Upper lobe of left lung (tissue), 6 donors: Measurements from ENCODE around the gene E2F1. TPM values are rescaled to one million over a fixed set of nuclear protein-coding genes. Genes with fewer than 3 reads are reported as not detected.

Source experiments
- ATAC-seq, 2 donors: fragments of 200-7000 bp; cut with Tn5 transposase; one replicate each; pipeline ENCODE4 v1.9.1; 2022; ENCODE audit warnings: mild to moderate bottlenecking in 2 of 2, moderate library complexity in 2 of 2; ENCODE audit not compliant: low FRiP score in 2 of 2
- DNase-seq, 2 donors: peaks; one replicate each; pipeline ENCODE4 v3.0.0-alpha.2; 2019 to 2020
- H3K27ac ChIP-seq, 4 donors: fragments of 200-600 bp; sonication (generic); one replicate each; pipeline ENCODE4 v1.5.1; 2016 to 2019
- H3K27me3 ChIP-seq, 4 donors: fragments of 200-600 bp; sonication (generic); one replicate each; pipeline ENCODE4 v1.5.1; 2017 to 2019
- H3K36me3 ChIP-seq, 4 donors: fragments of 200-600 bp; sonication (generic); one replicate each; pipeline ENCODE4 v1.5.1; 2016 to 2019
- H3K4me1 ChIP-seq, 4 donors: fragments of 200-600 bp; sonication (generic); one replicate each; pipeline ENCODE4 v1.5.1; 2018 to 2019
- H3K4me3 ChIP-seq, 4 donors: fragments of 200-600 bp; sonication (generic); one replicate each; pipeline ENCODE4 v1.5.1; 2017 to 2019; ENCODE audit warnings: mild to moderate bottlenecking in 2 of 4, moderate library complexity in 1 of 4
- H3K9me3 ChIP-seq, 4 donors: fragments of 200-600 bp; sonication (generic); one replicate each; pipeline ENCODE4 v1.5.1; 2018 to 2019
- EP300 ChIP-seq, 4 donors: sonication (generic); formaldehyde crosslinking; IDR thresholded peaks; one replicate each; pipeline ENCODE4 v1.5.1; 2017; ENCODE audit warnings: antibody characterized with exemption in 4 of 4, control low read depth in 2 of 4
- POLR2A ChIP-seq, 4 donors: fragments of 450-650 bp; IDR thresholded peaks; one replicate each; pipeline ENCODE4 v1.5.1; 2016 to 2017; ENCODE audit warnings: antibody characterized with exemption in 4 of 4, mild to moderate bottlenecking in 2 of 4
- POLR2AphosphoS5 ChIP-seq, 2 donors: sonication (generic); formaldehyde crosslinking; IDR thresholded peaks; one replicate each; pipeline ENCODE4 v1.5.1; 2017; ENCODE audit warnings: antibody characterized with exemption in 2 of 2
- WGBS, 2 donors: methylation state at CpG; one replicate each; pipeline ENCODE4 v1.1.5; 2017 to 2018; 5-methylcytosine and 5-hydroxymethylcytosine counted together
- total RNA-seq, 6 donors: library from RNA; depleted of rRNA in 4 of 6; stranded (reverse); fragments of >200 nt in 4 of 6; gene quantifications; one replicate each; pipeline versions ENCODE4 v1.1.0 to v1.2.1, GENCODE V29; 2016 to 2021
- TF ChIP-seq, protein P1 (sequence below), 6 experiments: fragments of 450-650 bp in 4 of 6; fragments of 200-600 bp in 2 of 6; sonication (generic) in 2 of 6; IDR thresholded peaks; one replicate each; pipeline ENCODE4 v1.5.1; 2016 to 2019; ENCODE audit warnings: antibody characterized with exemption in 6 of 6
- donor health status: DM: no; HTN: no; CAD: no; lungs with moderate emphysema.
- donor health status: DM: no; HTN: yes; CAD: no; lungs with severe emphysema.

E2F1 gene
- total RNA-seq, 6 donors from 2014 or later, result 5.5 to 12.9 (median 6.8) TPM

DNA sequence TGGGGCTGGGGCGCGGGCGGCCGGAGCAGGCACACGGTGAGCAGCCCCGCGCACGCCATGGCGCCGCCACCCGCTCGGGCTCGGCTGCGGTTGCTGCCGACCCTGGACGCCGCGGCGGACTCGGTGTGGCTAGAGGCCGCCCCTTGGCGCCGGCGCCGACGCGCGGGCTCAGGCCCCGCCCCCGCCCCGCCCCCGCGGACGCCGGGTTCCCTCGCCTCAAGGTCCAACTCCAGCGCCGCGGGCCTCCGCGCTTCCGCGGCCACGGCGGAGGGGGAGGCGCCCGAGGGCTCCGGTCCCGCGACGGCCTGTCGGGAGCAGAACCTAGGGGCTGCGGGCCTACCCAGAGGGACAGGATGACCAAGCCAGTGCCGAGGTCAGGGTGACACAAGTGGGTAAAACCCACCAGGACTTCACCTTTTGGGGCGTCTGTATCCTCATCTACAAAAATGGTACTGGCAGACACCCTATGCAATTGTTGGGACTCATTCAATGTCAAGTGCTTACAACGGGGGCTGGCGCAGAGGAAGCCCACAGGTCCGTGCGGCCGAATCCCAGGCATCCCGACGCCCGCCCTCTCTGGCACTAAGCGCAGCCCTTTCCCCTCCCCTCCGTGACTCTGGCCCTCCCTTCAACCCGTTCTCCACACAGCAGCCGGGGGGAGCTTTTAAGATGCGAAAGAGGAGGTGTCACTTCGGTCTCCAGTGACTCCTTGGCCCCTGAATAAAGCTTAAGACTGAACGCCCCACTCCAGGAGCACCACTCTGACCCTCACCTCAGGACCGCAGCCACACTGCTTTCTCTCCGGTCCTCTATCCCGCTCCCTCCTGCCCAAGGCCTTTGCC is 11.7 kb downstream of the E2F1 start, which contains the start of gene NECAB3:
Gene NECAB3 (minus strand): TSS at position 135 of the 842 bp plus-strand sequence. CDS start 76 bp downstream, at position 59.
- TF ChIP-seq EP300 (IDR thresholded peaks at IDR 0.05) (no peak), POLR2AphosphoS5 (IDR thresholded peaks at IDR 0.05) (peak in 1 of 2 donors; percentile 53), POLR2A (IDR thresholded peaks at IDR 0.05) (peak in 2 of 4 donors; percentile 34 to 72)
- TF ChIP-seq, protein P1, sequence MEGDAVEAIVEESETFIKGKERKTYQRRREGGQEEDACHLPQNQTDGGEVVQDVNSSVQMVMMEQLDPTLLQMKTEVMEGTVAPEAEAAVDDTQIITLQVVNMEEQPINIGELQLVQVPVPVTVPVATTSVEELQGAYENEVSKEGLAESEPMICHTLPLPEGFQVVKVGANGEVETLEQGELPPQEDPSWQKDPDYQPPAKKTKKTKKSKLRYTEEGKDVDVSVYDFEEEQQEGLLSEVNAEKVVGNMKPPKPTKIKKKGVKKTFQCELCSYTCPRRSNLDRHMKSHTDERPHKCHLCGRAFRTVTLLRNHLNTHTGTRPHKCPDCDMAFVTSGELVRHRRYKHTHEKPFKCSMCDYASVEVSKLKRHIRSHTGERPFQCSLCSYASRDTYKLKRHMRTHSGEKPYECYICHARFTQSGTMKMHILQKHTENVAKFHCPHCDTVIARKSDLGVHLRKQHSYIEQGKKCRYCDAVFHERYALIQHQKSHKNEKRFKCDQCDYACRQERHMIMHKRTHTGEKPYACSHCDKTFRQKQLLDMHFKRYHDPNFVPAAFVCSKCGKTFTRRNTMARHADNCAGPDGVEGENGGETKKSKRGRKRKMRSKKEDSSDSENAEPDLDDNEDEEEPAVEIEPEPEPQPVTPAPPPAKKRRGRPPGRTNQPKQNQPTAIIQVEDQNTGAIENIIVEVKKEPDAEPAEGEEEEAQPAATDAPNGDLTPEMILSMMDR (IDR thresholded peaks at IDR 0.05), result peak in 1 of 6 experiments; percentile 7
- Histone ChIP-seq H3K4me3 (peak within 1 kb of the TSS; percentile 61 to 87 (median 73)), H3K4me1 (peaks cover 19 to 44% (median 41%) of the 10 kb centered on the region in 4 donors), H3K27ac (peak within 1 kb of the TSS; percentile 77 to 91 (median 82)), H3K36me3 (no peaks in the 10 kb centered on the region), H3K9me3 (no peaks in the 10 kb centered on the region), H3K27me3 (no peaks in the 10 kb centered on the region)
- DNase-seq (peak; percentile 91 to 98), ATAC-seq (peak; percentile 73 to 94)
- WGBS, 2 donors, result 10 to 19% methylated on average over 17 to 22 of the region's 73 CpGs

DNA sequence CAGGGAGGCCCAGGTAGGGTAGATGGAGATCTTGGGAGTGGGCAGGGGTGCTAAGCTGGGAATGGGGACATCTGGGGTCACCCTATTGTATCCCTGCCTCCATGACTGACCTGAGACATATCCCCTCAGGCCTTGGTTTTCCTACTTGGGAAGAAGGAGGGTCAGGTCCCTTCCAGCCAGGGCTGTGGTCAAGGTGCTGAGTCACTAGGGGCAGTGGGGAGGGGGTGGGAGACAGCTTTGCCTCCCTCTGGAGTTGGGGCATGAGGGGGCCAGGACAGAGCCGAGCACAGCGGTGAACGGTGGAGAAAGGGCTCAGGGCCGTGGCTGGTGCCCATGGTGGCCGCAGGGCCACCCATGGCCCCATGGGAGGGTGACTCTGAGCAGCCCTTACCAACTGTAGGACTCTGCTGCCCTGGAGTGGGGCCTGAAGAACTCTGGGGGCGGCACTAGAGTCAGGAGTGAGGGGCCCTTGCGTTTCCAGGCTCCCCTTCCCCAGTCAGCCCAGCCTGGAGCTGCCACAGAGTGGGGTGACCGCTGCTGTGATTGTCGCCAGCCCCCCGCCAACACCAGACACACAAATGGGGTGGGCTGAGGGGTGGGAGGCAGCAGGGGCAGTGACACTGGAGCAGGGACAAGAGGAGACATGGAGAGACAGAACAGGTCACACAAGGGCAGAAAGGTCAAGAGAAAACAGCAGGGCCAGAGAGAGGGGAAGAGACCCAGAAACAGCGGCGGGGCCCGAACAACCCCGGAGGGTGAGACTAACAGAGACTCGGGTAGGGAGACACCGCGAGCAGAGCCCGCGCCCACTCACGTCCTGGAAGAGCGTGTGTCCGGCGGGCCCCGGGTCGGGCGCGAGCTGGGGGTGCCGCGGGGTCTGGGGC is 12.5 kb downstream of the E2F1 start:
- no peak for ATAC-seq
- Histone ChIP-seq H3K36me3 (no peaks in the 10 kb centered on the region), H3K4me3 (peak overlapping the region; percentile 61 to 87 (median 73)), H3K4me1 (peaks cover 19 to 44% (median 41%) of the 10 kb centered on the region in 4 donors), H3K9me3 (no peaks in the 10 kb centered on the region), H3K27me3 (no peaks in the 10 kb centered on the region), H3K27ac (peak overlapping the region; percentile 77 to 91 (median 82))
- TF ChIP-seq POLR2A (IDR thresholded peaks at IDR 0.05) (no peak), POLR2AphosphoS5 (IDR thresholded peaks at IDR 0.05) (no peak), EP300 (IDR thresholded peaks at IDR 0.05) (no peak)
- TF ChIP-seq, protein P1 (IDR thresholded peaks at IDR 0.05), result no peak
- WGBS, 2 donors, result 20 to 23% methylated on average over 16 to 28 of the region's 29 CpGs
- DNase-seq, result peak in 1 of 2 donors; percentile 72

DNA sequence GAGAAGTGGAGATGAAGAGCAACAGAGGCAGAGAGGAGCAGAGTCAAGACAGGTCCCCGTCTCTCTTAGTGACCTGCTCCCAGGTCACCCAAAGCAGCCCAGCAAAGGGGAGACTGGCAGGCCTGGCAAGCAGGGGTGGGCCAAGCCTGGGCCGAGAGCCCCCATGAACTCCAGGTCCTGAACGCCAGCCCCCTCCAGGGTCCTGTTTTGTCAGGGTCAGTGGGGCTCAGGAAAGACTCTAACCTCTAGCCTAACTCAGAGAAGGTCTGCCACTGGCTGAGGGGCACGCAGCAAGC is 13.1 kb downstream of the E2F1 start:
- H3K4me3 ChIP-seq, result peak overlapping the region in 3 of 4 donors; percentile 63 to 87 (median 83)
- no peaks in the 10 kb centered on the region for H3K36me3 ChIP-seq
- no peaks in the 10 kb centered on the region for H3K9me3 ChIP-seq
- WGBS, 2 donors, result 75 to 100% methylated on average over 1 to 4 of the region's 4 CpGs
- no peaks in the 10 kb centered on the region for H3K27me3 ChIP-seq
- TF ChIP-seq POLR2A (IDR thresholded peaks at IDR 0.05), result no peak
- TF ChIP-seq, protein P1 (IDR thresholded peaks at IDR 0.05), result no peak
- TF ChIP-seq EP300 (IDR thresholded peaks at IDR 0.05), result no peak
- no peak for DNase-seq
- peaks cover 23 to 50% (median 47%) of the 10 kb centered on the region in 4 donors for H3K4me1 ChIP-seq
- H3K27ac ChIP-seq, result peak overlapping the region in 3 of 4 donors; percentile 79 to 91 (median 86)
- ATAC-seq, result no peak

DNA sequence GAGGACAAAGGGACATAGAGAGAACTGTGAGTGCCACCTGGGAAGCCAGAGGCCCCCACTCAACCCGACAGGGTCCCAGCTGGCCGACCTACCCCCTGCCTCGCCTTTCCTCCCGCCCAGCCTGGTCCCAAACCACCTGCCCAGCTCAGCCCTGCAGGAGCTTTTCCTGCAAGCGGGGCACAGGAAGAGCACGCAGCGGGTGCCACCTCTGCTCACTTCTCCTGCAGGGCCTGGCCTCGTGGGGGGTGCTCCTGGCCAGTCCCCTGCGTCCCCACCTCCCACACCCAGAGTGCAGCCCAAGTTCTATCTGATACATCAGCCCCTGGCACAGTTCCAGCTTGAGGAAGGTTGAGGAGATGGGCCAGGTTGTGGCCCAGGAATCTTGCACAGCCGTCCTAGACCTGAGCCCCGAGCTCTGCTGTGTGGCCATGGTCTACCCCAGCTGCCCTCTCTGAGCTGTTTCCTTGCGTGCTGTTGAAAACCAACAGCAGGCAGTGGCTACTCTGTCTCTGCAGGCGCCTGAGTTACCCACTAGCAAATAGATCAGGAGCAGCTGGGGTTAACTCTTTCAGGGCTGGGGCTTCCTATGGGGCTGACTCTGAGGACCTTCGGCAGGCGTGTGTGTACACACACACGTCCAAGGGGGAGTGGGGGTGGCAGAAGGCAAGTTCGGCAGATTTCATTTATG is 13.6 kb downstream of the E2F1 start:
- WGBS, 2 donors, result 54 to 66% methylated on average over 4 to 16 of the region's 17 CpGs

More for the DNA sequence above, 13.6 kb downstream of the E2F1 start:
- DNase-seq (peak in 1 of 2 donors; percentile 50), ATAC-seq (no peak)
- no peaks in the 10 kb centered on the region for H3K9me3 ChIP-seq
- peaks cover 28 to 55% (median 51%) of the 10 kb centered on the region in 4 donors for H3K4me1 ChIP-seq
- H3K4me3 ChIP-seq, result peak overlapping the region in 3 of 4 donors; percentile 63 to 87 (median 83)
- no peaks in the 10 kb centered on the region for H3K27me3 ChIP-seq
- TF ChIP-seq POLR2A (IDR thresholded peaks at IDR 0.05), result no peak
- no peak for TF ChIP-seq EP300 (IDR thresholded peaks at IDR 0.05)
- TF ChIP-seq, protein P1 (IDR thresholded peaks at IDR 0.05), result no peak
- no peak for TF ChIP-seq POLR2AphosphoS5 (IDR thresholded peaks at IDR 0.05)
- H3K36me3 ChIP-seq, result no peaks in the 10 kb centered on the region
- H3K27ac ChIP-seq, result peak overlapping the region in 3 of 4 donors; percentile 79 to 91 (median 86)
